IPS-18a (cell line): ENCODE results near the gene TBC1D22B.
"Not testable (repeated sequence)": the region's sequence is repeated elsewhere in the genome, so short reads cannot be mapped to it uniquely, and the experiment has no call there.

Experiments used
- H3K27ac ChIP-seq: one replicate; pipeline ENCODE4 v1.5.1; 2013; ENCODE audit warnings: low read length
- H3K27me3 ChIP-seq: one replicate; pipeline ENCODE4 v1.6.1; 2013; ENCODE audit warnings: mild to moderate bottlenecking, low read length; ENCODE audit not compliant: control insufficient read depth, insufficient read depth
- H3K36me3 ChIP-seq: one replicate; pipeline ENCODE4 v1.6.1; 2013; ENCODE audit warnings: low read depth, low read length; ENCODE audit not compliant: control insufficient read depth
- H3K4me1 ChIP-seq: one replicate; pipeline ENCODE4 v1.6.1; 2013; ENCODE audit warnings: low read depth, low read length; ENCODE audit not compliant: control insufficient read depth
- H3K4me3 ChIP-seq: one replicate; pipeline ENCODE4 v1.5.1; 2013; ENCODE audit warnings: low read length
- H3K9ac ChIP-seq: one replicate; pipeline ENCODE4 v1.6.1; 2013; ENCODE audit warnings: mild to moderate bottlenecking, low read length, moderate library complexity
- H3K9me3 ChIP-seq: one replicate; pipeline ENCODE4 v1.6.1; 2013; ENCODE audit warnings: low read depth, low read length; ENCODE audit not compliant: control insufficient read depth

The TBC1D22B gene

GRCh38 chr6:37289931-37290330 is 32.4 kb downstream of the TBC1D22B start:
- no peaks in the 10 kb centered on the region for H3K27me3 ChIP-seq
- H3K9ac ChIP-seq = no peak overlapping the region
- no peaks in the 10 kb centered on the region for H3K4me1 ChIP-seq
- H3K36me3 ChIP-seq = peaks cover 49% of the 10 kb centered on the region
- no peaks in the 10 kb centered on the region for H3K9me3 ChIP-seq
- H3K27ac ChIP-seq = no peak overlapping the region
- H3K4me3 ChIP-seq = no peak overlapping the region

- Histone ChIP-seq H3K4me1 (no peaks in the 10 kb centered on the region), H3K27me3 (no peaks in the 10 kb centered on the region), H3K27ac (no peak overlapping the region), H3K9me3 (no peaks in the 10 kb centered on the region), H3K36me3 (peaks cover 36% of the 10 kb centered on the region), H3K9ac (no peak overlapping the region), H3K4me3 (no peak overlapping the region)
These were observed 35.9 kb downstream of the TBC1D22B start for GRCh38 chr6:37293426-37293825.

DNA sequence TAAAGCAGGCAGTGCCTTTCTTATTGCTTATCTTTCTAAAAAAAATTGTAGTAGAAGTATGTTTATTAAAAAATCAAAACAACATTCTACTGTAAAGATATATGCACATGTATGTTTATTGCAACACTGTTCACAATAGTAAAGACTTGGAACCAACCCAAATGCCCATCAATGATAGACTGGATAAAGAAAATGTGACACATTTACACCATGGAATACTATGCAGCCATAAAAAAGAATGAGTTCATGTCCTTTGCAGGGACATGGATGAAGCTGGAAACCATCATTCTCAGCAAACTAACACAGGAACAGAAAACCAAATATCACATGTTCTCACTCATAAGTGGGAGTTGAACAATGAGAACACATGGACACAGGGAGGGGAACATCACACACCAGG is 40.1 kb downstream of the TBC1D22B start:
- not testable (repeated sequence) for H3K9ac ChIP-seq, H3K4me3 ChIP-seq, H3K27ac ChIP-seq, H3K9me3 ChIP-seq, H3K4me1 ChIP-seq, H3K27me3 ChIP-seq
- peaks cover 17% of the 10 kb centered on the region for H3K36me3 ChIP-seq

DNA sequence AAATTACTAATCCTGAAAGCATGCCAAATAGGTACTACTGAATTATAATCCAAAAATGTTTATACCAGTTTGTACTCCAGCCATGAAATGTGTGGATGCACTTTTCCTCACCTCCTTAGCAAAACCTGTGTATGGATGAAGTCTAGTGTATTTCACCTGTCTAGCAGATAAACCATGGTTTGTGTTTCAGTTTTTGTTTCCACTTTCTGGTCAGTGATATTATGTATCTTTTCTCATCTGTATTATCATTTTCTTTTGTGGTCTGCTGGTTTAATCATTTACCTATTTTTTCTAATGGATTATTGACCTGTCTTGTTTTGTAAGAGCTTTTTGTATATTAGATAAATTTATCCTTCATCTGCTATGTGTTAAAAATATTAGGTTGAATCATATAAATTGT is 41.4 kb downstream of the TBC1D22B start:
- Histone ChIP-seq H3K36me3 (peaks cover 15% of the 10 kb centered on the region), H3K9ac (no peak overlapping the region), H3K9me3 (no peaks in the 10 kb centered on the region)

GRCh38 chr6:37299990-37300389 is 42.4 kb downstream of the TBC1D22B start:
- no peaks in the 10 kb centered on the region for H3K4me1 ChIP-seq

More for the DNA sequence above, 41.4 kb downstream of the TBC1D22B start:
- H3K4me3 ChIP-seq = no peak overlapping the region
- no peaks in the 10 kb centered on the region for H3K27me3 ChIP-seq
- H3K4me1 ChIP-seq = no peaks in the 10 kb centered on the region
- H3K27ac ChIP-seq = no peak overlapping the region

DNA sequence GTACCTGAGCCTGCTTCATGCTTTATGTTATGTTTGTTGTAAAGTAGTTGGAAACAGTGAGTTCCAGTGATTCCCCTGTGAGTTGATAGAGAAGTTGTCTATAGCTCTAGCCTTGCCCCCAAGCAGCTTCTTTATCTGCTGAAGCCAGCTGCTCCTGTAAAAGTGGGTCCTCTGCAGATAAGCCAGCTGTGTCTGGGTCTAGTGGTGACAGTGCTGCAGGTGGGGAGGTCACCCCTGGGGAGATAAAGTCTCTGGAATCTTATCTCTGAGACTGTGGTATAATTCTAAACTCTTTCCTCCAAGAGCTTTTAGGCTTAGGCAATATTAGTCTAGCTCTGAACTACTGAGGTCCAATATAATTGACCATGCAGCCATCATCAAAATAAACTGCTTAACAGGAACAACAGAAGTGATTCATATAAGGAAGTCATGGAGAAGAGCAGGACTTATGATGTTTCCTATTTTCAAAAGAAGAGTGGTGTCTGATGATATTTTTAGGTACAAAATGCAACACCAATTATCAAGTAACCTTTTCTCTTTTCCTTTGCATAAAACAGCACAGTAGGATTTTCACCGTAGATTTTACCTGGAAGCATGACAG is 44.6 kb downstream of the TBC1D22B start:
- Histone ChIP-seq H3K36me3 (peaks cover 17% of the 10 kb centered on the region), H3K9ac (no peak overlapping the region), H3K27me3 (no peaks in the 10 kb centered on the region), H3K9me3 (no peaks in the 10 kb centered on the region), H3K4me1 (no peaks in the 10 kb centered on the region), H3K27ac (no peak overlapping the region), H3K4me3 (no peak overlapping the region)

More at GRCh38 chr6:37299990-37300389, 42.4 kb downstream of the TBC1D22B start:
- H3K27ac ChIP-seq = no peak overlapping the region
- H3K9me3 ChIP-seq = no peaks in the 10 kb centered on the region
- no peaks in the 10 kb centered on the region for H3K27me3 ChIP-seq
- H3K36me3 ChIP-seq = peaks cover 15% of the 10 kb centered on the region
- H3K4me3 ChIP-seq = no peak overlapping the region
- H3K9ac ChIP-seq = no peak overlapping the region

- H3K27ac ChIP-seq = no peak overlapping the region
- no peaks in the 10 kb centered on the region for H3K9me3 ChIP-seq
- H3K4me1 ChIP-seq = no peaks in the 10 kb centered on the region
- H3K36me3 ChIP-seq = peaks cover 13% of the 10 kb centered on the region
- H3K9ac ChIP-seq = no peak overlapping the region
- H3K4me3 ChIP-seq = no peak overlapping the region
- H3K27me3 ChIP-seq = no peaks in the 10 kb centered on the region
These were observed 45.6 kb downstream of the TBC1D22B start for GRCh38 chr6:37303091-37303660.

- no peak overlapping the region for H3K9ac ChIP-seq
- H3K27ac ChIP-seq = no peak overlapping the region
- H3K27me3 ChIP-seq = no peaks in the 10 kb centered on the region
- H3K9me3 ChIP-seq = no peaks in the 10 kb centered on the region
- H3K36me3 ChIP-seq = peaks cover 13% of the 10 kb centered on the region
- H3K4me1 ChIP-seq = no peaks in the 10 kb centered on the region
- no peak overlapping the region for H3K4me3 ChIP-seq
These were observed 46.4 kb downstream of the TBC1D22B start for GRCh38 chr6:37303891-37304503.

DNA sequence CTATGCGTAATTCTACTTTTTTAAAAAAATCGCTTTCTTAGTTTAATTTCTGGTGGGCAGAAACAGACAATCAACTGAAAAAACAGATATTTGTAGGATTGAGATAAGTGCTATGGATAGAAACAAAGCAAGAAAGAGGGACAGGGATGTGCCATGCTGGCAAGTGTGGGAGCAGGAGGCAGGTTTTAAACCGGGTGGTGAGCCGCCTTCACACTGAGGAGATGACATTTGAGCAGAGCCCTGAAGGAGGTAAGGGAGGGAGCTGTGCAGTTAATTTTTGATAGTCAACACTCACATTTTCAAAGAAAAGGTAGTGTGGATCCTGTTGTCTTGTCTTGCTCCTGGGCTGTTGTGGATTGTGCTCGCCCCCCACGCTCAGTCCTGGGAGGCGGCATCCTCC is 47.2 kb downstream of the TBC1D22B start:
- H3K9me3 ChIP-seq = no peaks in the 10 kb centered on the region
- no peak overlapping the region for H3K4me3 ChIP-seq
- H3K27ac ChIP-seq = no peak overlapping the region
- no peaks in the 10 kb centered on the region for H3K4me1 ChIP-seq
- peaks cover 13% of the 10 kb centered on the region for H3K36me3 ChIP-seq
- no peaks in the 10 kb centered on the region for H3K27me3 ChIP-seq
- no peak overlapping the region for H3K9ac ChIP-seq

- peaks cover 13% of the 10 kb centered on the region for H3K36me3 ChIP-seq
- H3K9ac ChIP-seq = no peak overlapping the region
- no peaks in the 10 kb centered on the region for H3K9me3 ChIP-seq
- H3K27ac ChIP-seq = no peak overlapping the region
- H3K27me3 ChIP-seq = no peaks in the 10 kb centered on the region
- no peaks in the 10 kb centered on the region for H3K4me1 ChIP-seq
- no peak overlapping the region for H3K4me3 ChIP-seq
These were observed 48.4 kb downstream of the TBC1D22B start for GRCh38 chr6:37305841-37306425.

DNA sequence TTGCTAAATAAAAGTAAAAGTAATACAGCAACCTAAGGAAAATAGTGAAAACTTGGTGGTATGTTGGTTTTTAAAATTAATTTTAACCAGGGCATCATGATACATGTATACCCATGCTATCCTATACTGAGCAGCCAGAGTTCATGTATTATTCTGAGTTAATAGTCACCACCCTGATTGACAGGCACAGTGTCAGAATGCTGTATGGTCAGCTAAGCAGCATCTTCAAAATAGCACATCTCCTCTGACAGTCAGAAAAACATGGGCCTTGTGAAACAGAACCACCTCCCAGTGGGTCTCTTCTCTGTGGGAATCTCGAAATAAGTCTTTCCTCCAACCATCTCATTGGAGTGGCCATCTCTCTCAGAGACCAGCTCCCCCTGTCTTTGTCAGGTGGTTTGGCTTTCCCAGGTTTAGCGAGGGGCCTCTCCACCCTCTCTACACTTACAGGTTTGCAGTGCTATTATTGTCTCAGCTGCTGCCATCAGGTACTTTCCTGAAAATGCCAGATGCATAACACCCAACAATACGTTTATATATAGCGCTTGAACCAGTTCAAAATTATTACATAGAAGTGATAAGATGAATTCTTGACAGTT is 49.2 kb downstream of the TBC1D22B start:
- Histone ChIP-seq H3K9me3 (no peaks in the 10 kb centered on the region), H3K4me1 (no peaks in the 10 kb centered on the region), H3K4me3 (no peak overlapping the region), H3K9ac (no peak overlapping the region), H3K36me3 (peaks cover 13% of the 10 kb centered on the region), H3K27me3 (no peaks in the 10 kb centered on the region), H3K27ac (no peak overlapping the region)
